ENCODE data around the gene SPANXC.

- TF ChIP-seq CTCF (IDR thresholded peaks at IDR 0.05) (no peak), REST (IDR thresholded peaks at IDR 0.05; ENCODE audit: insufficient read depth in 1 of 2, low read depth in 2 of 2, low read length in 1 of 2) (no peak), TCF7L2 (IDR thresholded peaks at IDR 0.05; ENCODE audit: low read depth, low read length) (no peak)
Observed at GRCh38 chrX:141201962-141202361, 40.4 kb downstream of the SPANXC start.

Measured in Panc1 (cell line).